GM18508 (cell line): ENCODE results near the gene FAM181A.

ENCODE experiments used
- ATAC-seq: cut with Tn5 transposase; IDR thresholded peaks from one replicate; pipeline ENCODE4 v1.9.1; 2021; ENCODE audit warnings: moderate number of reproducible peaks; ENCODE audit not compliant: insufficient read depth, unreplicated experiment

Gene FAM181A

GRCh38 chr14:93902619-93903307, 24.4 kb upstream of the FAM181A start:
- no peak for ATAC-seq

GRCh38 chr14:93903342-93904184, 23.6 kb upstream of the FAM181A start:
- no peak for ATAC-seq

- ATAC-seq: no peak
These were observed 21.5 kb upstream of the FAM181A start for GRCh38 chr14:93905623-93906022.

- ATAC-seq: no peak
These were observed 20.5 kb upstream of the FAM181A start for GRCh38 chr14:93906341-93907329.

- no peak for ATAC-seq
These were observed 17.6 kb upstream of the FAM181A start for GRCh38 chr14:93909429-93910128.

- ATAC-seq: no peak
These were observed 15.0 kb upstream of the FAM181A start for GRCh38 chr14:93911975-93912615.

GRCh38 chr14:93912782-93913181, 14.4 kb upstream of the FAM181A start:
- no peak for ATAC-seq

GRCh38 chr14:93914278-93914677, 12.9 kb upstream of the FAM181A start:
- ATAC-seq: no peak

- ATAC-seq: no peak
These were observed 12.0 kb upstream of the FAM181A start for GRCh38 chr14:93915070-93915705.

GRCh38 chr14:93915800-93916199, 11.3 kb upstream of the FAM181A start:
- ATAC-seq: no peak

- ATAC-seq: no peak
These were observed 10.6 kb upstream of the FAM181A start for GRCh38 chr14:93916498-93916897.

GRCh38 chr14:93917141-93917540, 10.0 kb upstream of the FAM181A start:
- no peak for ATAC-seq

- no peak for ATAC-seq
These were observed 5.9 kb upstream of the FAM181A start for GRCh38 chr14:93921001-93921806.

- no peak for ATAC-seq
These were observed 3.5 kb upstream of the FAM181A start for GRCh38 chr14:93923626-93924025.

GRCh38 chr14:93924592-93925355, 2.4 kb upstream of the FAM181A start:
- no peak for ATAC-seq

- no peak for ATAC-seq
These were observed 1.7 kb upstream of the FAM181A start for GRCh38 chr14:93925374-93925895.

GRCh38 chr14:93926245-93926872, 785 bp upstream of the FAM181A start:
- ATAC-seq: no peak
